B cell (primary cell): Measurements from ENCODE around the gene SLC27A3. TPM values are rescaled to one million over a fixed set of nuclear protein-coding genes. Genes with fewer than 3 reads are reported as not detected.

ENCODE experiments used
- ATAC-seq: fragments of 200-7000 bp; cut with Tn5 transposase; one replicate; pipeline ENCODE4 v1.10.0; 2021; ENCODE audit warnings: low read depth, mild to moderate bottlenecking, moderate number of reproducible peaks, moderate library complexity
- CTCF ChIA-PET: fragments of 350-600 bp; sonication (Branson Sonifier 250); formaldehyde crosslinking; loops from one replicate; lab custom pipeline; 2021; ENCODE audit warnings: antibody characterized with exemption, inconsistent platforms; lab: Charles Lee
- POLR2A ChIA-PET: fragments of 350-600 bp; sonication (Branson Sonifier 250); formaldehyde crosslinking; loops from one replicate; lab custom pipeline; 2021; ENCODE audit warnings: antibody characterized with exemption; lab: Charles Lee
- DNase-seq: peaks from one replicate; pipeline ENCODE4 v3.0.0; 2013
- H2AFZ ChIP-seq: 2 replicates; pipeline ENCODE4 v1.6.1; 2012; ENCODE audit warnings: mild to moderate bottlenecking, low read depth, low read length; ENCODE audit not compliant: insufficient read depth, poor library complexity, severe bottlenecking
- H3K27ac ChIP-seq, 2 donors: 1 replicate in 1 of 2; 2 replicates in 1 of 2; pipeline ENCODE4 v1.5.1; 2012 to 2013; ENCODE audit warnings: low read length in 2 of 2, mild to moderate bottlenecking in 2 of 2, moderate library complexity in 1 of 2
- H3K27me3 ChIP-seq, 4 experiments: fragments of 200-600 bp in 1 of 4; sonication (generic) in 1 of 4; replicated peaks in 1 of 4; 1 replicate in 2 of 4; 2 replicates in 2 of 4; pipeline versions ENCODE4 v1.6.1 to v1.7.0; 2013 to 2016; ENCODE audit warnings: low read length in 3 of 4, mild to moderate bottlenecking in 2 of 4, mixed read lengths in 1 of 4, moderate library complexity in 1 of 4; ENCODE audit not compliant: insufficient read depth in 4 of 4, control insufficient read depth in 3 of 4; ENCODE audit errors: control extremely low read depth in 1 of 4
- H3K36me3 ChIP-seq, 2 experiments: replicated peaks in 1 of 2; 1 replicate in 1 of 2; 2 replicates in 1 of 2; pipeline versions ENCODE4 v1.6.1 to v1.7.1; 2013; ENCODE audit warnings: low read length in 1 of 2; ENCODE audit not compliant: insufficient read depth in 2 of 2, control insufficient read depth in 1 of 2; ENCODE audit errors: control extremely low read depth in 1 of 2, extremely low read depth in 1 of 2
- H3K4me1 ChIP-seq, 2 donors: fragments of 200-600 bp in 1 of 2; sonication (generic) in 1 of 2; 1 replicate in 1 of 2; 2 replicates in 1 of 2; pipeline versions ENCODE4 v1.5.1 to v1.6.1; 2013 to 2017; ENCODE audit warnings: low read length in 2 of 2; ENCODE audit not compliant: control insufficient read depth in 2 of 2, insufficient read depth in 2 of 2
- H3K4me2 ChIP-seq: replicated peaks from 2 replicates; pipeline ENCODE3; 2012; ENCODE audit warnings: mild to moderate bottlenecking, low read depth, low read length; ENCODE audit not compliant: poor library complexity, severe bottlenecking
- H3K4me3 ChIP-seq, 5 experiments: fragments of 200-600 bp in 1 of 5; sonication (generic) in 1 of 5; 1 replicate in 3 of 5; 2 replicates in 2 of 5; pipeline versions ENCODE4 v1.5.1 to v1.7.0; 2011 to 2016; ENCODE audit warnings: low read length in 4 of 5, mild to moderate bottlenecking in 4 of 5, low read depth in 2 of 5, control low read depth in 1 of 5, moderate library complexity in 1 of 5; ENCODE audit not compliant: insufficient read depth in 1 of 5; ENCODE audit errors: control extremely low read depth in 1 of 5, extremely low read depth in 1 of 5
- H3K79me2 ChIP-seq: fragments of 200-600 bp; sonication (generic); one replicate; pipeline ENCODE4 v1.6.0; 2016; ENCODE audit warnings: low read length; ENCODE audit not compliant: control insufficient read depth, insufficient read depth
- H3K9ac ChIP-seq: fragments of 200-600 bp; sonication (generic); 2 replicates; pipeline ENCODE4 v1.6.1; 2017; ENCODE audit warnings: mild to moderate bottlenecking, low read length, moderate library complexity
- H3K9me3 ChIP-seq, 3 donors: one replicate each; pipeline versions ENCODE4 v1.6.1 to v1.7.1; 2013; ENCODE audit warnings: low read length in 2 of 3; ENCODE audit not compliant: control insufficient read depth in 2 of 3, insufficient read depth in 1 of 3; ENCODE audit errors: control extremely low read depth in 1 of 3
- H4K20me1 ChIP-seq: 2 replicates; pipeline ENCODE4 v1.6.0; 2012; ENCODE audit warnings: mild to moderate bottlenecking, low read length; ENCODE audit not compliant: insufficient read depth, control insufficient read depth, poor library complexity, severe bottlenecking
- H3K27ac Mint-ChIP-seq: one replicate; pipeline ENCODE4 v1.8.0; 2021; ENCODE audit warnings: mixed read lengths
- H3K27me3 Mint-ChIP-seq: one replicate; pipeline ENCODE4 v1.8.0; 2021; ENCODE audit warnings: mixed read lengths
- H3K4me1 Mint-ChIP-seq: one replicate; pipeline ENCODE4 v1.8.0; 2021; ENCODE audit warnings: mixed read lengths
- H3K4me3 Mint-ChIP-seq: one replicate; pipeline ENCODE4 v1.8.0; 2021; ENCODE audit warnings: mixed read lengths
- H3K9me3 Mint-ChIP-seq: one replicate; pipeline ENCODE4 v1.8.0; 2022; ENCODE audit warnings: mixed read lengths; ENCODE audit not compliant: insufficient read depth
- EZH2 ChIP-seq: IDR thresholded peaks from 2 replicates; pipeline ENCODE4 v1.6.1; 2012; ENCODE audit warnings: borderline replicate concordance, low read depth, mild to moderate bottlenecking, moderate library complexity, low read length; ENCODE audit not compliant: insufficient read depth, poor library complexity, severe bottlenecking
- WGBS: methylation state at CpG from one replicate; pipeline ENCODE4 v1.1.5; 2013; ENCODE audit warnings: missing lambda C conversion rate; ENCODE audit not compliant: insufficient coverage; 5-methylcytosine and 5-hydroxymethylcytosine counted together
- intact Hi-C: fragments of 100-400 bp; cut with micrococcal nuclease; formaldehyde crosslinking; loops from one replicate; pipeline ENCODE4 v1.10.0; 2022
- polyA plus RNA-seq: library from polyadenylated mRNA; depleted of rRNA; stranded (reverse); fragments of >200 nt; gene quantifications from 2 replicates; pipeline ENCODE4 v1.2.3, GENCODE V29; 2012
- total RNA-seq, 2 donors: library from RNA; stranded (reverse); fragments of 120-200 nt in 1 of 2; gene quantifications; 1 replicate in 1 of 2; 2 replicates in 1 of 2; pipeline versions ENCODE4 v1.2.3 to v1.2.4, GENCODE V29; 2013 to 2022
- TF ChIP-seq, protein P1 (sequence below): fragments of 200-600 bp; IDR thresholded peaks from one replicate; pipeline ENCODE4 v1.8.0; 2022; ENCODE audit warnings: antibody characterized with exemption, mild to moderate bottlenecking

The SLC27A3 gene
- total and polyA plus RNA-seq, 2 donors (not counting 1 experiment from before 2014, with no cell fraction given), result 15.6 to 19.4 TPM

DNA sequence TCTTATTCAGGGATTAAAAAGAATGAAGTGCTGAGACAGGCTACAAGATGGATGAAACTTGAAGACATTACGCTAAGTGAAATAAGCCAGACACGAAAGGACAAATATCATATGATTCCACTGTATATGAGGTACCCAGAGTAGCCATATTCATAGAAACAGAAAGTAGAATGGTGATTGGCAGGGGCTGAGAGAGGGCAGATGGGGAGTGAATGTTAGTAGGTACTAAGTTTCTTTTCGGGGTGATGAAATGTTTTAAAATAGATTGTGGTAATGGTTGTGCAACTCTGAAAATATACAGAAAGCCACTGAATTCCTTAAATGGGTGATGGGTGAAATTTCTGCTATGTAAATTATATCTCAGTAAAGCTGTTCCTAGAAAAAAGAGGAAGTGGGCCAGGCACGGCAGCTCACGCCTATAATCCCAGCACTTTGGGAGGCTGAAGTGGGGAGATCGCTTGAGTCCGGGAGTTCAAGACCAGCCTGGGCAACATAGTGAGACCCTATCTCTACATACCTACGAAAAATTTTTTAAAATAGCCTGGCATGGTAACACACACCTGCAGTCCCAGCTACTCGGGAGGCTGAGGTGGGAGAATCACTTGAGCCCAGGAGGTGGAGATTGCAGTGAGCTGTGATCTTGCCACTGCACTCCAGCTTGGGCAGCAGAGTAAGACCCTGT, 15.9 kb downstream of the SLC27A3 start:
- Histone ChIP-seq H3K36me3 (no peaks in the 10 kb centered on the region), H3K27ac (peak overlapping the region; percentile 91 to 92), H3K9me3 (no peaks in the 10 kb centered on the region), H3K27me3 (no peaks in the 10 kb centered on the region), H3K4me1 (peaks cover 28 to 34% of the 10 kb centered on the region in 2 donors), H2AFZ (peak overlapping the region; percentile 83), H3K9ac (peak overlapping the region; percentile 60), H3K4me3 (peak overlapping the region in 4 of 5 experiments; percentile 11 to 59 (median 44)), H3K4me2 (peak overlapping the region; percentile 75), H4K20me1 (no peaks in the 10 kb centered on the region), H3K79me2 (no peaks in the 10 kb centered on the region)
- intact Hi-C loops, result loop anchor here (1.0 to 5.0 kb wide), 5 partner anchors 8 to 120 kb away; partner anchors contain the start of genes INTS3 and SLC27A3
- peak overlapping the region; percentile 59 for H3K4me3 Mint-ChIP-seq
- peaks cover 36% of the 10 kb centered on the region for H3K4me1 Mint-ChIP-seq
- peak overlapping the region; percentile 95 for H3K27ac Mint-ChIP-seq
- no peaks in the 10 kb centered on the region for H3K27me3 Mint-ChIP-seq
- no CpG with 5 or more reads among the region's 9 CpGs for WGBS
- CTCF ChIA-PET, result interaction anchor here (1.3 to 2.9 kb wide), 4 partner anchors 113 to 200 kb away, joined by 3 to 22 read pairs (median 6); partner anchors contain the start of genes JTB, RAB13 and RPS27
- ATAC-seq (peak; percentile 94), DNase-seq (peak; percentile 86)
- no peak for TF ChIP-seq EZH2
- TF ChIP-seq, protein P1, sequence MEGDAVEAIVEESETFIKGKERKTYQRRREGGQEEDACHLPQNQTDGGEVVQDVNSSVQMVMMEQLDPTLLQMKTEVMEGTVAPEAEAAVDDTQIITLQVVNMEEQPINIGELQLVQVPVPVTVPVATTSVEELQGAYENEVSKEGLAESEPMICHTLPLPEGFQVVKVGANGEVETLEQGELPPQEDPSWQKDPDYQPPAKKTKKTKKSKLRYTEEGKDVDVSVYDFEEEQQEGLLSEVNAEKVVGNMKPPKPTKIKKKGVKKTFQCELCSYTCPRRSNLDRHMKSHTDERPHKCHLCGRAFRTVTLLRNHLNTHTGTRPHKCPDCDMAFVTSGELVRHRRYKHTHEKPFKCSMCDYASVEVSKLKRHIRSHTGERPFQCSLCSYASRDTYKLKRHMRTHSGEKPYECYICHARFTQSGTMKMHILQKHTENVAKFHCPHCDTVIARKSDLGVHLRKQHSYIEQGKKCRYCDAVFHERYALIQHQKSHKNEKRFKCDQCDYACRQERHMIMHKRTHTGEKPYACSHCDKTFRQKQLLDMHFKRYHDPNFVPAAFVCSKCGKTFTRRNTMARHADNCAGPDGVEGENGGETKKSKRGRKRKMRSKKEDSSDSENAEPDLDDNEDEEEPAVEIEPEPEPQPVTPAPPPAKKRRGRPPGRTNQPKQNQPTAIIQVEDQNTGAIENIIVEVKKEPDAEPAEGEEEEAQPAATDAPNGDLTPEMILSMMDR, result no peak
- H3K9me3 Mint-ChIP-seq, result no peaks in the 10 kb centered on the region
- POLR2A ChIA-PET, result interaction anchor here (0.6 to 4.8 kb wide), 6 partner anchors 131 to 221 kb away, joined by 3 to 19 read pairs (median 4); partner anchors contain the start of genes CHTOP, DENND4B, GATAD2B and RPS27
